GM19467 (cell line): ENCODE measurements around the gene NPHS2.

ENCODE experiments used
- ATAC-seq: cut with Tn5 transposase; IDR thresholded peaks from one replicate; pipeline ENCODE4 v1.9.1; 2021; ENCODE audit warnings: mild to moderate bottlenecking, moderate library complexity; ENCODE audit not compliant: unreplicated experiment

The NPHS2 gene

GRCh38 chr1:179575497-179576314 is at the start of gene NPHS2:
NPHS2 (minus strand) TSS chr1:179575948; CDS start chr1:179575864, 84 bp downstream.
- ATAC-seq = no peak

GRCh38 chr1:179612361-179612760 is 36.6 kb upstream of the NPHS2 start:
- ATAC-seq = no peak

- ATAC-seq = no peak
These were observed 25.3 kb upstream of the NPHS2 start for GRCh38 chr1:179601093-179601492.

GRCh38 chr1:179599623-179600249 is 24.0 kb upstream of the NPHS2 start:
- ATAC-seq = no peak

- ATAC-seq = no peak
These were observed 22.9 kb upstream of the NPHS2 start for GRCh38 chr1:179598631-179599030.

GRCh38 chr1:179591592-179592580 is 16.1 kb upstream of the NPHS2 start, which contains the start of gene TDRD5:
TDRD5 (plus strand) TSS chr1:179591832; CDS start chr1:179592616, 784 bp downstream.
- ATAC-seq = no peak

- no peak for ATAC-seq
These were observed 15.5 kb upstream of the NPHS2 start for GRCh38 chr1:179591253-179591591.

- no peak for ATAC-seq
These were observed 14.9 kb upstream of the NPHS2 start for GRCh38 chr1:179590671-179591070.

- ATAC-seq = no peak
These were observed 13.8 kb upstream of the NPHS2 start for GRCh38 chr1:179589509-179589908.

- ATAC-seq = no peak
These were observed 12.8 kb upstream of the NPHS2 start for GRCh38 chr1:179588425-179589024.

GRCh38 chr1:179587336-179587735 is 11.6 kb upstream of the NPHS2 start:
- no peak for ATAC-seq

- no peak for ATAC-seq
These were observed 10.5 kb upstream of the NPHS2 start for GRCh38 chr1:179586107-179586823.

- no peak for ATAC-seq
These were observed 8.1 kb upstream of the NPHS2 start for GRCh38 chr1:179583771-179584320.

GRCh38 chr1:179576509-179576908 is 761 bp upstream of the NPHS2 start:
- ATAC-seq = no peak

- ATAC-seq = no peak
These were observed 17.7 kb downstream of the NPHS2 start for GRCh38 chr1:179558078-179558477.

GRCh38 chr1:179554427-179554826 is 21.3 kb downstream of the NPHS2 start:
- no peak for ATAC-seq

GRCh38 chr1:179550746-179551682 is 24.7 kb downstream of the NPHS2 start:
- ATAC-seq = no peak

- no peak for ATAC-seq
These were observed 26.4 kb downstream of the NPHS2 start for GRCh38 chr1:179549368-179549700.
